HG02642 (cell line): Measurements from ENCODE around the gene CCBE1.
A peak's percentile ranks its signal among the peaks of the same experiment; 100 is the strongest.

Source experiments
- ATAC-seq: cut with Tn5 transposase; IDR thresholded peaks from one replicate; pipeline ENCODE4 v1.9.1; 2021; ENCODE audit warnings: mild to moderate bottlenecking; ENCODE audit not compliant: unreplicated experiment, poor library complexity

CCBE1 gene

DNA sequence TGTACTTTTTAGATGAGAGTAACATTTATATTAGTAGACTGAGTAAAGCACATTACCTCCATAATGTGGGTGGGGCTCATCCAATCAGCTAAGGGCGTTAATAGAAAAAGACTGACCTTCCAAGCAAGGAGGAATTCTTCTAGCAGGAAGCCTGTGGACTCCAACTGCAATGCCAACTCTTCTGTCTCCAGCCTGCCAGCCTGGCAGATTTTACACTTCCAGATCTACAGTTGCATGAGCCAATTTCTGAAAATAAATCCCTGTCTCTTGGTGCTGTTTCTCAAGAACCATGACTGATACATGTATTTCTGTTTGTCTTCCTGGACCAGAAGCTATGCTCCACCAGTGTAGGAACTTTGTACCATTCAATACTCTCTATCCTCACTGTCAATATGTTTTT lies 269.2 kb downstream of the CCBE1 start:
- no peak for ATAC-seq

DNA sequence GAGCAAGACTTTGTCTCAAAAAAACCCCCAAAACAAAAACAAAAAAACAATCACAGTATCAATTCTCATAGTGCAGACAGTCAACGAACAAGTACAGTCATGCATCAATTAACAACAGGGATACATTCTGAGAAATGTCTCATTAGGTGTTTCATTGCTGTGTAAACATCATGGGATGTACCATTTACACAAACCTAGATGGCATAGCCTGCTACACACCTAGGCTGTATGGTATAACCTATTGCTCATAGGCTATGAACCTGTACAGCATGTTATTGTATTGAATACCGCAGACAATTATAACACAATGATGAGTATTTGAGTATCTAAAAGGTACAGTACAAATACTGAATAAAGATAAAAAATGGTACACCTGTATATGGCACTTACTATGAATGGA lies 270.4 kb downstream of the CCBE1 start:
- ATAC-seq, result no peak

DNA sequence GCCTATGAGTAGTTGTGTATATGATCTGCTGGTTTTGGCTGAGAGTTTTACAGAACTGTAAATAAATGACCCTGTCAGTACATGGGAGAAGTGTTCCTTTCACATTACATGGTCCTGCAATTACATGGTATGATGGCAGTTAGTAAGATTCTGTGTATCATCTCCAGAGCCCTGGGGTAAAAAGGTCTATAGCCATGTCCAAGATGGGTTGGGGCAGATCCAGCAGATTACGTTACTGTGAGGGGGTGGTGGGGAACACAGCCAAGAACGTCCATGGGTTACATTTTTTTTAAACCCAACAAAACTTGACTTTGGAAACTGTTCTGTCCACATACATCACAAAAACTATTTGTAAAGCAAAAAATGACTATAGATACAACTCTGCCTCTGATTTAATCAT lies 274.0 kb downstream of the CCBE1 start:
- ATAC-seq, result no peak

DNA sequence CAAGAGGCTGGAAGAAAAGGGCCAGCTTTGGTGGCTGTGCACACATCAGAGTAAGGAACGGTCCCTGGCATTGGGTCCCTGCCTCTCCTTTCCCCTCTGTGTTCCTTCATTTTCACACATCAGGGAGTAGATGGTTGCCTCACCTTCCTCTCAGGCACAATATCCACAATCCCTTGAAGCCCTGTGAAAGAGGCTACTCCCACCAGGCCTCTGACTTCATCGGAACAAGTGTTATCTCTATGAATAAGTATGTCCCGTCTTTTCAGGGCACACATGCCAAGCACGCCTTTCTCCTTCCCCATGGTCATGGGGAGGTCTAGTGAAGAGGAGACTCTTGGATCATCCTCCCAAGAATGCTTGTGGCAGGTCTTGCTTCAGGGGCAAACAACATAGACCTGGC lies 277.0 kb downstream of the CCBE1 start:
- no peak for ATAC-seq

DNA sequence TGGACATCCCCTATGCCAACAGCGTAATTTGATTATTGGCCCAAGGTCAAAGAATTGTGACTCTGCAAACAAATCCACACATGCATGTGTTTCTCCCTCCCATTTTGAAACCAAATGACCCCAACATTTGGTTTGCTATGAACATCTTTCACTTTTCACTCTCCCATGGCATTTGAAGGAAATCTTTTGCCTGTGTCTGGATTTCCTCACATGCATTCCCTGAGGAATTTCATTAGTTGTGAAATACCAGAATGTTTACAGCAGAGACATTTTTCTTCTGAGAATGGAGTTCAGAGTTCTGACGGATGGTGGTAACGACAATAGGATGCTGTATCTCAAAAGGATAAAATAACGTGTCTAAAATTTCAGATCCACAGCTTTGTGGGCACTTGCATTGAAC lies 277.8 kb downstream of the CCBE1 start:
- no peak for ATAC-seq

DNA sequence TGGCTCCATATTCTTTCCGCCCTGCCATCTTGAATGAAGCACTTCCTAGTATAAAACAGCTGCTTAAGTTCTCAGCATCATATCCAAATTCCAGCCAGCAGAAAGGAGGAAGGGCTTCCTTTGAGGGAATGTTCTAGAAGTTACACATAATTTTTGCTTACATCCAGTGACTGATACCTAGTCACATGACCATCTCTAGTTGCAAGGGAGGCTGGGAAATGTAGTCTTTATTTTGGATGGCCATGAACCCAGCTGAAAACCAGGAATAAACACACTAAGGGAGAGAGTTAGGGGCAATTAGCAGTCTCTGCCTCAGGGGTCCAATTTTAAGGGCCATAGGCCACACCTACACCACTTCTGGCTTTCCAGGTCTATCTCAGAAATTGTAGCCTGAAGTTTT lies 280.4 kb downstream of the CCBE1 start:
- no peak for ATAC-seq

DNA sequence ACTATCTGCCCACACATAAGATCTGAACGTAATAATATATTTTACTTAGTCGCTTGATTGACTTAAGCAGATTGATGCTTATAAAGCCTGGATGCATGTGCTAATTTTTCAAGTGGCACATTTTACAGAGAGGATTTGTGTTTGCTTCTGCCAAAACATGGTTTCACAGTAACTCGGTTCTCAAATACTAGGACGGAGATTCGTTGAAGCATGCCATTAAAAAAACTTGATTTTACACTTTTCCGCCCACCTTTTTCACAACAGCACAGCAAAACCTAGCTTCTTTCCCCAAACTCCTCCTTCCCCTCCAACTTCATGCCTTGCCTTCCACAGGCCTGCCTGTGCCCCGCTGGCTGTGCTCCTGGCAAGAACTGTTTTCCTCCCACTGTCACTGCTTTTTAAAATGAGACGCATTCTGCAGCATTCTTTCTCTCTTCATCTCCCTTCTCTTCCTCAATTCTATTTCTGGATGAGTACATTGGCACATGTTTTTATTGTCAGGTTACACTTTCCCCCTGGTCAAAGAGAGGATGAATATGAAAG lies 283.0 kb downstream of the CCBE1 start:
- no peak for ATAC-seq

DNA sequence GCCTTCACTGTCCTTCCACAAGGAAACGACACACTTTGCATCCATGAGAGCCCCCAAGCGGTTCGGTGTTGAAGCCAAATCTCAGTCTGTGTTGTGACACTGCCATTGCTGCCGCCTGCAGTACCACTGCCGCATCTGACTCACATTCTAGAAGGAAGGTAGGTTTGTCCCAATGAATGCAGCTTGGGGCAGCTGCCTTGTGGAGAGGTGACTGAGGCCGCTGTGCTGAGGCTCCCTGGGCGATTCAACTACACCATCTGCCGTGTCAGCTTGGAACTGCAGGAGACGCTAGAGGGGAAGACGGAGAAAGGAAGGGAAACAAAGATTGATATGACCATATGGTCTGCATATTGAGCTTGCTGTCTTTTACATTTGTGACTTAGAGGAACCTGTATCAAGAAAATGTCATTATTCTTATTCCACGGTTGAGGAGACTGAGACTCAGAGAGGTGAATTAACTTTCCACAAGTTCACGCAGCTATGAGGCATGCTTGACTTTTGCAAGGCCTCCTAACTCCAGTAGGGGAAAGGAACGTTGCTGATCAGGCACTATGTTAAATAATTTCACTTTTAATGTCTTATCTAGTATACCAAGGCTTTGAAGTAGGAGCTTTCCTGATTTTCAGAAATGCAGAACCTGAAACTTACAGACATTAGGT lies 294.7 kb downstream of the CCBE1 start:
- ATAC-seq, result peak; percentile 92

DNA sequence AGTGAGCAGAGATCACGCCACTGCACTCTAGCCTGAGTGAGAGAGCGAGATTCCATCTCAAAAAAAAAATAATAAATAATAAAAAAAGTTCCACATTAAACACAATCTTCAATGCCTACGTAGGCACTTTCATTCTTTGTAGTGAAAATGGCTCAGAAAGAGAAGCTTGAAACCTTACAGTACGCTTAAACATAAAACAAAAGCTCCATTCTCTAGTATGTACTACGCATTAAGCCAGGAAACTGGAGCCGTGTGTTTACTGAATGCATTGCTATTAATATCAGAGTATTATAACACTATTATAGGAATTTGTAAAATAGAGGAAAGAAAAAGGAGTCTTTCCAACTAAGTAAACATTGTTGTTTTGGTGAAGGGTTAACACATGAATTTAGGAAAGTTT lies 296.8 kb downstream of the CCBE1 start:
- ATAC-seq, result no peak

DNA sequence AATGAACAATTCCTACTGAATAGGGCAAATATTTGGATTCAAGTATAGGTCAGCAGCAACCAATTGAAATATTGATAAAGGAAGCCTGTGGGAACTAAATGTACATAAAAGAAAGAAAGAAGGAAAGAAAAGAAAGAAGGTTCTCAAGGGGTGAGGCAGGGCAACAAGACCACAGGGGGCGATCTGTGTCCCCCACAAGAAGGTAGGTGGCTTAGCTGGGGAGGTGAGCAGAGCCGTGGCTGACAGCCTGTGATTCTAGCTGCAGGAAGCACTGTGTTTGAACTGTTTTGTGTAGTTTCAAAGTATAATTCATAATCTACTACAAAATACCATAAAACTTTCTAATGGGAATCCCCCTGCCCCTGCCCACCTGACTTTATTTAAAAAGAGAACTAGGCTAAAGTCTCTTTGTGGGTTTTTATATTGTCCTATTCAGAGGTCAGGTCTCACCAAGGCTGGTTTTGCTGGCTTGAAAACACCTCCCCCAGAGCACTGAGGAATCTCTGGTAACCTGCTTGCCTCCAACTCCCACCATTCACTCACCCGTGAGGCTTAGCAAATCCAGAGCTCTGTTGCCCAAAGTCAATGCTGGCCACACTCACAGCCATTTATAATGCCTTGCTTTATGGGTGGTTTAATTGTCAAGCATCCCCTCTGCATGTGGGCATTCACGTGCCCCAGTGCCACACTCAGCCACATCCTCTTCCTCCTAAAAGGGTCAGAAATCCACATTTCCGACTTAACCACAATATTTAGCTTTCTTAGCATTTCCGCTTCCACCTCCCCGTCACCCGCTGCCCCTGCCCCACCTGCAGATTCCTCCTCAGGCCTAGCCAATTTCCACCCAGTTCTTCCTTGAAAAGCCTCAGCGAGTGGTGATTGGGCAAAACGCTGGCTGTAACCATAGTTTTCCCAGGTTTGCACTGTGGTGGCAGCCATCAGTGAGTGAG lies 301.7 kb downstream of the CCBE1 start:
- no peak for ATAC-seq

DNA sequence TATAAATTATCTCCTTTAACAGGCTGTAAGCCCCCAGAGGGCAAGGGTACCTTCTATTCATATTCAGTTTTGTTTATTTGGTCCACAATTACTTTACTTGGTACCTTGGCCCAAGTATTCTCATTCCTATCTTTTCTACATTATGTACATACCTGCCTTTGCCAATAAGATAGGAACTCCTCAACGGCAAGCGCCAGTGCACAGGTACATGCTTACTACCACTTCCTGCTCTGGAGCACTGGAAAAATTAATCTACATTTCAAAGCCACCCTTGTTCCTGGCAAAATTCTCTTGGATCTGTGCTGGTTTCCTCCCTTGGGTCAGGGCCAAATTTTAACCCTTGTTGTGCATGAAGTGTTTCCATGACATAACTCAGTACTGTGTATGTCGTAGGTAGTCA lies 303.8 kb downstream of the CCBE1 start:
- no peak for ATAC-seq

DNA sequence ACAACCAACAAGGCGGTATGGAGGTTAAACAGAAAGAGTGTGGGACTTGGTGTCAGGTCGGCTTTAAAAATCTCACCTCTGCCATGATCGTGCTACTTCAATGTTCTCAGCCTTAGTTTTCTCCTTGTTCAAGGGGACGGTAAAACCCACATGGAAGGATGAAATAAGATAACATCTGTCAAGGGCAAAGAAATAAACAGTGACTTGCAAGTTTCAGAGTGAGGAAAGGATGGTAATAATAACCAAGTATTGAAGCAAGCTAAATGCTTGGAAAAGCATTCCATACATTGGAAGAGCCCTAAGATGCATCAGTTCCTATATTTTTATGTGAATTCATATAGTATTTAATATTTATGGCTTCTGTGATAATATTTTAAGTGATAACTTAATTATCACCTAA lies 308.4 kb downstream of the CCBE1 start:
- ATAC-seq, result no peak

DNA sequence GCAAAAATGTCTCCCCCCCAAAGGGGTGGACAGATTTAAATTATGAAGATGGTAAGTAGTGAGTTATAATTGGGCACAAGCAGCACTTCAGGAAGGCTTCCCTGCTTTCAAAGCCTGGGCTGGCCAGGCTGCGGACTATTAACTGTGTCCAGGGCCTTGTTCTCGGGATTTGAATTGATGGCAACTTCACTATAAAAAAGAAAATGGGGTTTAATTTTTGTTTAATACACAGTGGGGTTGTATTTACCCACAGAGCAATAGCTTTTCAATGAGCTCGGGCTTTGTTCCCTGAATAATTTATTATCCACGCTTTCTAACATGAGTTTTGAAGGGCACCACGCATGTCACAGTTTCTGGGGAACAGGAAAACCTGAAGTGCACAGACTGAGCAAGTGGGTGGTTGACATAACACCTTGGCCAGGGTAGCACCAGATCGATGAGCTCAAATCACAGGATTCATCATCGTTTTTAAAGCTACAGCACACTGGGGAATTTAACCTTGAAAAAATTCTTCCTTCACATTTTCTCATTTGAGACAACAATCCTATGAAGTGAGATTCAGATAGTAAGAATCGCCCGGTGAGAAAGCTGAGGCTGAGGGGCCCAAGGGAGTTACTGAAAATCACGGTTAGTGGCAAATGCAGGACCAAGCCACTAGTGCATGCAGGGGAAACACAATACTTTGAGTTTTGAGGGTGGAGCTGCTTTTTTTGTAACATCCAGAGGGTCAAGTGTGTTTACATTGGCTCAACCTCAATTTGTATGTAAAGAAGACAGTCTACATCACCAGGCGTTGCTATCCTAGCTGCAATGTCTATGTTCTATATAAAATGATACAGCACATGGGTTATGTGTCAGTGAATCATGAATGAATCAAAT lies 309.3 kb downstream of the CCBE1 start:
- no peak for ATAC-seq

DNA sequence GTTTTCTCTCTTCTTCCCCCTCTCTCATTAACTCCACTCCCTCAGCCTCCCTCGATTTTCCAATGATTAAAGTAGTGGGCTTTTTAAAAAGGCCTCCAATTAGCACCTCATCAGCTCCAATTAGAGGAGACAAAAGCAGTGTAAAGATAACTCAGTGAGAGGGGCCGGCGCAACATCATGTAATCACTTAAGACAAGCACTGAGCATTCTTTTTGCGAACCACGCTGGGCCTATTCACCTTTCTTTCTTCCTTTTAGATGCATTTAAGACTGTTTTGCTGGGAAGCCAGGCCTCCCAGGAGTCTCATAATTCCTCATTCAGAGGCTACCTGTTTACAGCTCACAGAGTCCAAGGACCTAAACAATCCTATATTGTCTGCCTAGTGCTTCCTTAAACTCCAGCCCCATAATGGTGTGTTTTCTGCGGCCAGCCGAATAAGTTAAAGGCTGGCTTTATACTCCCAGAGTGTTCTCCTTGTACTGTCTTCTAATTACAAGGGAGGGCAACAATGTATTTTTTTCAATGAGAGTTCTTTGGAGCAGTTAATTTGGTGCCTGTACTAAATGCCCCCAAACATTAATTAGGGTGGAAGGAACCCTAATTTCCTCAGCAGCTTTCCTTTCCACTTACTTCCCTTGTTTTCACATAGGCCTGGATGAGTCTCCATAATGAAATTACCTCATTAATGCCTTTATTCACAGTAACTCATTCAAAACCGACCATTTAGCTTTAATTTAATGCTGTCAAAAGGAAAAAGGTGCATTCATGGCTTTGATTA lies 310.1 kb downstream of the CCBE1 start:
- ATAC-seq, result no peak

DNA sequence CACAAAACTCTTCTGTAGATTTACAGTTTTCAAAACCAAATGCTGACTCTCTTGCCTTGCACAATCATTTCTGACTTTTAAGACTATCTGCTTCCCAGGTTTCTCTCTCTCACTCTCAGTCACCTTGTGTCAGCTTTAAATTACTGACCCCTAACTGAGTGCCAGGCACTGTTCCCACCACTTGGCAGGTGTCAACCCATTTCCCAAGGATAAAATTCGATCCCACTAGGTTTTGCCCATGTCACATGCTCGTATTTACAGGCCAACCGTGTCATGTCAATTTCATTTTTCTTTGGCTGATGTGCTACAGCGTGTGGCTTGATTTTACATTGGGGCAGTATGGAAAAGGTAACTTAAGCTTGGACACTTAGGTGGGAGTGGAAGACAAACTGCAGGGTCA lies 312.0 kb downstream of the CCBE1 start:
- ATAC-seq, result no peak

DNA sequence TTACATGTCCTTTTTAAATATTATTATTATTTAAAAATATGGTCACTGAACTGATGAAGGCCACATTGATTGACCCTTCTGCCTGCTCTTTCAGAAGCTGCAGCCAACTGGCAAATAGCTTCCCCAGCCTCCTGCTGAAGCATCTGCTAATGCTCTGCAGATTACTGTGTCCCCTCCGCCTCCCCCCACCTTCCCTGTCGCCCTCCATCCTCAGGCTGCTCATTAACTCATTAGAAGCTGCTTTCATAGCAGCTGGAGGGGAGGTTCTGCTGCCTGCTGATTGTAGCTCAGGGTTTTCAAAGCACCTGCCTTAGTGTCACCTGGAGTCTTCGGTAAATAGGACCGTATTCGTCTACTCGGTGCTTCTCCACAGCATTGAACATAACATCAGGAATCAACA lies 313.4 kb downstream of the CCBE1 start:
- ATAC-seq, result no peak

DNA sequence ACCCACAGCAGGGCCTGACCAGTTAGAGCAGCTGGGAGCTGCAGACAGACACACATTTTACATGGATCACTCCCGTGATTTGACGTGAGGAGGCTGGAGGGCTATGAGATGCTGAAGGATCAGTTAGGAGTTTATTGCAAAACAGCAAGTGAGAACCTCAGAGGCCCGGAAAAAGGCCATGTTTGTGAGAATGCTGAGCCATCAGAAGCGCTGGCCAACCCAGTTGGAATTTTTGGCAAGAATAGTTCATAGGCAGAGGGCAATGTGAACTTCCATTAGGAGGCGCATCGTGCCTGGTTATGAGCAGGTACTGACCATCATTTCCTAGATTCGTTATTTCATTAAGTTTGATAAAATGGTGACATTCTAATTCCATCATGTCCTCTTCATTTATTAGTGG lies 314.8 kb downstream of the CCBE1 start:
- ATAC-seq, result no peak

DNA sequence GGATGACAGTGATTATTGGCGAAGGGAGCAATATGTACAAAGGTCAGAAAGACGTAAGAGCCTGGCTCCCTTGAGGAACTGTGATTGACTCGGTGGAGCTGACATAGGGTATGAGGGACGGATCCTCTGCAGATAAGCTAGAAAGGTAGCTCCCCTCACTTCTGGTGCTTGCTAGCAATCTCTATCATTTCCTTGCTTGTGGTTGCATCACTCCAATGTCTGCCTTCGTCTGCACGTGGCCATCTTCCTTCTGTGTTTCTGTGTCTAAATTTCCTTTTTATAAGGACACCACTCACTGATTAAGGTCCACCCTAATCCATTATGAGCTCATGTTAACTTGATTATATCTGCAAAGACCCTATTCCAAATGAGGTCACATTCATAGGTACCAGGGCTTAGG lies 315.3 kb downstream of the CCBE1 start:
- no peak for ATAC-seq
